IPS-NIHi11 (cell line): ENCODE measurements around the gene CYP2F1.
"Not testable (repeated sequence)": the region's sequence is repeated elsewhere in the genome, so short reads cannot be mapped to it uniquely, and the experiment has no call there.

Experiments
- DNase-seq: peaks from one replicate; pipeline ENCODE4 v3.0.0; 2012; ENCODE audit warnings: mixed read lengths, low spot score

CYP2F1 gene

GRCh38 chr19:41127362-41127761, 13.1 kb downstream of the CYP2F1 start:
- DNase-seq, result not testable (repeated sequence)

GRCh38 chr19:41127801-41128300, 13.6 kb downstream of the CYP2F1 start:
- not testable (repeated sequence) for DNase-seq

- no peak for DNase-seq
These were observed 14.5 kb downstream of the CYP2F1 start for GRCh38 chr19:41128692-41129091.

GRCh38 chr19:41131186-41131585, 17.0 kb downstream of the CYP2F1 start:
- DNase-seq, result no peak

- DNase-seq, result no peak
These were observed 19.0 kb downstream of the CYP2F1 start for GRCh38 chr19:41133260-41133659.

- no peak for DNase-seq
These were observed 20.4 kb downstream of the CYP2F1 start for GRCh38 chr19:41134616-41135015.

GRCh38 chr19:41135390-41136384, 21.5 kb downstream of the CYP2F1 start:
- peak; percentile 76 for DNase-seq

- DNase-seq, result no peak
These were observed 22.6 kb downstream of the CYP2F1 start for GRCh38 chr19:41136636-41137455.

GRCh38 chr19:41144403-41144802, 30.2 kb downstream of the CYP2F1 start:
- DNase-seq, result peak; percentile 80

- DNase-seq, result no peak
These were observed 35.6 kb downstream of the CYP2F1 start for GRCh38 chr19:41149831-41150230.

- not testable (repeated sequence) for DNase-seq
These were observed 36.8 kb downstream of the CYP2F1 start for GRCh38 chr19:41150986-41151385.

GRCh38 chr19:41154060-41154459, 39.8 kb downstream of the CYP2F1 start:
- no peak for DNase-seq

GRCh38 chr19:41156207-41156606, 42.0 kb downstream of the CYP2F1 start:
- no peak for DNase-seq

- no peak for DNase-seq
These were observed 45.6 kb downstream of the CYP2F1 start for GRCh38 chr19:41159881-41160280.

- peak; percentile 55 for DNase-seq
These were observed 47.7 kb downstream of the CYP2F1 start for GRCh38 chr19:41161903-41162302.

GRCh38 chr19:41166944-41167804, 52.9 kb downstream of the CYP2F1 start:
- no peak for DNase-seq

- DNase-seq, result no peak
These were observed 58.3 kb downstream of the CYP2F1 start for GRCh38 chr19:41172297-41173164.

- DNase-seq, result no peak
These were observed 60.2 kb downstream of the CYP2F1 start for GRCh38 chr19:41174297-41174928.

GRCh38 chr19:41175801-41176777, 61.9 kb downstream of the CYP2F1 start:
- DNase-seq, result peak; percentile 93
